ENCODE results near the gene PPP1R26.
"Not testable (repeated sequence)": the region's sequence is repeated elsewhere in the genome, so short reads cannot be mapped to it uniquely, and the experiment has no call there.

Gene PPP1R26

GRCh38 chr9:135522931-135523330 lies 43.3 kb downstream of the PPP1R26 start:
- FAIRE-seq = no peak

GRCh38 chr9:135523521-135524129 lies 44.0 kb downstream of the PPP1R26 start:
- FAIRE-seq = no peak

GRCh38 chr9:135524130-135524861 lies 44.7 kb downstream of the PPP1R26 start:
- FAIRE-seq = no peak

GRCh38 chr9:135525241-135526088 lies 45.9 kb downstream of the PPP1R26 start:
- no peak for FAIRE-seq

GRCh38 chr9:135526089-135526729 lies 46.6 kb downstream of the PPP1R26 start:
- FAIRE-seq = no peak

GRCh38 chr9:135526730-135527571 lies 47.4 kb downstream of the PPP1R26 start:
- no peak for FAIRE-seq

GRCh38 chr9:135528842-135529435 lies 49.4 kb downstream of the PPP1R26 start:
- FAIRE-seq = not testable (repeated sequence)

GRCh38 chr9:135530146-135530545 lies 50.6 kb downstream of the PPP1R26 start:
- FAIRE-seq = no peak

- no peak for FAIRE-seq
Measured at GRCh38 chr9:135531096-135531495, 51.5 kb downstream of the PPP1R26 start.

GRCh38 chr9:135533113-135533512 lies 53.5 kb downstream of the PPP1R26 start:
- no peak for FAIRE-seq

GRCh38 chr9:135533674-135534073 lies 54.1 kb downstream of the PPP1R26 start:
- FAIRE-seq = no peak

- not testable (repeated sequence) for FAIRE-seq
Measured at GRCh38 chr9:135534192-135534711, 54.7 kb downstream of the PPP1R26 start.

- FAIRE-seq = not testable (repeated sequence)
Measured at GRCh38 chr9:135534826-135535225, 55.2 kb downstream of the PPP1R26 start.

- not testable (repeated sequence) for FAIRE-seq
Measured at GRCh38 chr9:135535631-135536030, 56.0 kb downstream of the PPP1R26 start.

GRCh38 chr9:135536216-135536615 lies 56.6 kb downstream of the PPP1R26 start:
- FAIRE-seq = no peak
